Upper lobe of right lung (tissue), 1 donor: Measurements from ENCODE around the gene RPS6KL1. TPM values are rescaled to one million over a fixed set of nuclear protein-coding genes. Genes with fewer than 3 reads are reported as not detected.
A peak's percentile ranks its signal among the peaks of the same experiment; 100 is the strongest.

Experiments used
- ATAC-seq: fragments of 200-7000 bp; cut with Tn5 transposase; one replicate; pipeline ENCODE4 v1.9.1; 2020; ENCODE audit warnings: mild to moderate bottlenecking, moderate library complexity
- DNase-seq: peaks from one replicate; pipeline ENCODE4 v3.0.0-alpha.2; 2020
- H3K27ac ChIP-seq: fragments of 200-600 bp; one replicate; pipeline ENCODE4 v1.8.0; 2022
- H3K27me3 ChIP-seq: fragments of 200-600 bp; one replicate; pipeline ENCODE4 v1.8.0; 2022; ENCODE audit warnings: mild to moderate bottlenecking
- H3K36me3 ChIP-seq: fragments of 200-600 bp; one replicate; pipeline ENCODE4 v1.8.0; 2022
- H3K4me1 ChIP-seq: fragments of 200-600 bp; one replicate; pipeline ENCODE4 v1.8.0; 2022
- H3K4me3 ChIP-seq: fragments of 200-600 bp; one replicate; pipeline ENCODE4 v1.8.0; 2022; ENCODE audit warnings: mild to moderate bottlenecking
- H3K9me3 ChIP-seq: fragments of 200-600 bp; one replicate; pipeline ENCODE4 v1.8.0; 2022
- CTCF ChIP-seq: fragments of 200-600 bp; IDR thresholded peaks from one replicate; pipeline ENCODE4 v1.8.0; 2022; ENCODE audit warnings: antibody characterized with exemption
- intact Hi-C: fragments of 100-400 bp; cut with DNase I; formaldehyde crosslinking; loops from one replicate; pipeline ENCODE4 v1.11.0; 2022
- total RNA-seq: library from RNA; stranded (reverse); fragmentation: NEBNext Ultra II Directional; extraction: Animal tissue kit (Norgen Biotek cat#: 25700); gene quantifications from one replicate; pipeline ENCODE4 v1.2.1, GENCODE V29; 2021
- donor health status: DM: no; HTN: yes; CAD: no; lungs with severe emphysema.

The RPS6KL1 gene
- total RNA-seq, 1 donor from 2014 or later: 5.1 TPM

DNA sequence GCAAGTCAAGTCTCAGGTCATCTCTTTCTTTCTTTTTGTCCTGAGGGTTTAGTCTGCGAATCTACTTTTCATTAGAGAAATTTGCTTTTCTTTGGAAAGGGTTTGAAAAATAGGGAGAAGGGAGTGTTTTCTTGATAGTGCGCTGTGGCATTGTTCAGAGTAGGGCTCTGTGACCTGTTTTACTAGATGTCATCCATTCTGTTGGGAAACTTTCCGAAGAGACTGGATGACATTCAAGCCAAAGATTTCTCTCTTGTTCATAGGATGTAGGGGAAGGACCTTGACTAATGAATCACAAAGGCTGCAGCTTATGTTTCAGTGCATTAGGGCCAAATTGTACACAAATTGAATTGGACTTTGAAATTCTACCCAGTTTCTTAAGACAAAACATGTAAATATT is 26.7 kb downstream of the RPS6KL1 start:
- Histone ChIP-seq H3K4me3 (no peak overlapping the region), H3K27ac (no peak overlapping the region), H3K9me3 (no peaks in the 10 kb centered on the region), H3K4me1 (peaks cover 7% of the 10 kb centered on the region), H3K27me3 (no peaks in the 10 kb centered on the region), H3K36me3 (peaks cover 100% of the 10 kb centered on the region)
- intact Hi-C loops: no loop called here
- TF ChIP-seq CTCF: no peak
- no peak for DNase-seq
- no peak for ATAC-seq

DNA sequence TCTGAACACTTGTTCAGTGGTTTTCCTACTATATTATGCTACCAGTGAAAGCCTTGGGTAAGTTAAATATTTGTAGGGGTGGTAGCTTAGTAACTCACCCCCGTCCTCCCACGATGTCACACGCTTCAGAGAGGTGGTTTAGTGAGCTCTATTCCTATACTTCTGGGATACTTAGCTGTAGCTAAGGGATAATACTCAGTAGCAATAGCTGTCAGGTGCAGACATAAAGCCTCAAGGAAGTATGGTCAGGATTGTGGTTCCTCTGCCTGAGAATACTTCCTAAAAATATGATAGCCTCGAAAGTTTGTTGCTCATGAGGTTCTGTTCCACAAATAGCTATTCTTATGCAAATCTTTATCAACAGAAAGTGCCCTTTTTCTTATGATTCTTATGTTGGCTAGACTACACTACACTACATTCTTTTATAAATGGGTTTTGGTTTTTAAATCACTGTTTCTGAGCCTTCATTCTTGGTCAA is 29.4 kb downstream of the RPS6KL1 start:
- peak; percentile 72 for ATAC-seq
- intact Hi-C loops: no loop called here
- no peak overlapping the region for H3K4me3 ChIP-seq
- H3K27ac ChIP-seq: no peak overlapping the region
- H3K36me3 ChIP-seq: peaks cover 100% of the 10 kb centered on the region
- no peaks in the 10 kb centered on the region for H3K9me3 ChIP-seq
- no peaks in the 10 kb centered on the region for H3K27me3 ChIP-seq
- peaks cover 12% of the 10 kb centered on the region for H3K4me1 ChIP-seq
- TF ChIP-seq CTCF: no peak
- DNase-seq: no peak

GRCh38 chr14:74892745-74893144 is 30.3 kb downstream of the RPS6KL1 start:
- intact Hi-C loops: no loop called here
- no peak for TF ChIP-seq CTCF
- Histone ChIP-seq H3K4me1 (peaks cover 17% of the 10 kb centered on the region), H3K27ac (no peak overlapping the region), H3K4me3 (no peak overlapping the region), H3K36me3 (peaks cover 93% of the 10 kb centered on the region), H3K9me3 (no peaks in the 10 kb centered on the region), H3K27me3 (no peaks in the 10 kb centered on the region)
- DNase-seq (no peak), ATAC-seq (peak; percentile 52)

- intact Hi-C loops: no loop called here
- no peak for DNase-seq
- Histone ChIP-seq H3K36me3 (peaks cover 92% of the 10 kb centered on the region), H3K4me1 (peaks cover 22% of the 10 kb centered on the region), H3K27me3 (no peaks in the 10 kb centered on the region), H3K4me3 (no peak overlapping the region), H3K9me3 (no peaks in the 10 kb centered on the region), H3K27ac (no peak overlapping the region)
- ATAC-seq: peak; percentile 65
- no peak for TF ChIP-seq CTCF
Measured at GRCh38 chr14:74891870-74892269, 31.2 kb downstream of the RPS6KL1 start.

- ATAC-seq (no peak), DNase-seq (no peak)
- TF ChIP-seq CTCF: no peak
- Histone ChIP-seq H3K27ac (no peak overlapping the region), H3K4me1 (peaks cover 35% of the 10 kb centered on the region), H3K4me3 (no peak overlapping the region), H3K27me3 (no peaks in the 10 kb centered on the region), H3K36me3 (peaks cover 90% of the 10 kb centered on the region), H3K9me3 (no peaks in the 10 kb centered on the region)
- intact Hi-C loops: no loop called here
Measured at GRCh38 chr14:74890262-74890661, 32.8 kb downstream of the RPS6KL1 start.
